Effector memory CD8-positive, alpha-beta T cell (primary cell): Measurements from ENCODE around the gene MINDY4.

Experiments used
- ATAC-seq: fragments of 150-1000 bp; cut with Tn5 transposase; replicated peaks from 2 replicates; pipeline ENCODE4 v1.10.0; 2021; ENCODE audit warnings: mild to moderate bottlenecking, moderate library complexity
- DNase-seq, 3 experiments: peaks; one replicate each; pipeline ENCODE4 v3.0.0; 2021
- H3K27ac Mint-ChIP-seq, 2 donors: one replicate each; pipeline ENCODE4 v1.8.0; 2022; ENCODE audit warnings: mild to moderate bottlenecking in 2 of 2, mixed read lengths in 2 of 2, moderate library complexity in 2 of 2
- H3K27me3 Mint-ChIP-seq, 2 donors: one replicate each; pipeline ENCODE4 v1.8.0; 2022; ENCODE audit warnings: mixed read lengths in 2 of 2
- H3K36me3 Mint-ChIP-seq: one replicate; pipeline ENCODE4 v1.8.0; 2022; ENCODE audit warnings: mild to moderate bottlenecking, moderate library complexity, mixed read lengths; ENCODE audit not compliant: insufficient read depth
- H3K4me1 Mint-ChIP-seq, 2 donors: one replicate each; pipeline ENCODE4 v1.8.0; 2022; ENCODE audit warnings: low read depth in 2 of 2, mixed read lengths in 2 of 2
- H3K4me3 Mint-ChIP-seq, 2 donors: one replicate each; pipeline ENCODE4 v1.8.0; 2022; ENCODE audit warnings: mild to moderate bottlenecking in 2 of 2, mixed read lengths in 2 of 2, moderate library complexity in 2 of 2
- H3K9me3 Mint-ChIP-seq, 2 donors: one replicate each; pipeline ENCODE4 v1.8.0; 2022; ENCODE audit warnings: mixed read lengths in 2 of 2

Gene MINDY4

GRCh38 chr7:30791114-30791513, 19.9 kb downstream of the MINDY4 start:
- Mint-ChIP-seq H3K9me3 (no peaks in the 10 kb centered on the region), H3K4me1 (peaks cover 3 to 6% of the 10 kb centered on the region in 2 donors), H3K27me3 (no peaks in the 10 kb centered on the region), H3K36me3 (no peaks in the 10 kb centered on the region), H3K27ac (no peak overlapping the region), H3K4me3 (no peak overlapping the region)
- DNase-seq (no peak), ATAC-seq (no peak)

- no peak for ATAC-seq
- Mint-ChIP-seq H3K4me1 (peaks cover 4 to 9% of the 10 kb centered on the region in 2 donors), H3K4me3 (no peak overlapping the region), H3K9me3 (no peaks in the 10 kb centered on the region), H3K36me3 (no peaks in the 10 kb centered on the region), H3K27me3 (no peaks in the 10 kb centered on the region), H3K27ac (peak overlapping the region in 1 of 2 donors; percentile 89)
- no peak for DNase-seq
Observed at GRCh38 chr7:30795161-30795948, 24.1 kb downstream of the MINDY4 start.

- Mint-ChIP-seq H3K4me1 (peaks cover 4 to 9% of the 10 kb centered on the region in 2 donors), H3K27ac (peak overlapping the region; percentile 10 to 89), H3K36me3 (no peaks in the 10 kb centered on the region), H3K9me3 (no peaks in the 10 kb centered on the region), H3K4me3 (no peak overlapping the region), H3K27me3 (no peaks in the 10 kb centered on the region)
- DNase-seq: no peak
- ATAC-seq: no peak
Observed at GRCh38 chr7:30796105-30796869, 25.1 kb downstream of the MINDY4 start.

- Mint-ChIP-seq H3K36me3 (no peaks in the 10 kb centered on the region), H3K27ac (peak overlapping the region in 1 of 2 donors; percentile 1), H3K9me3 (no peaks in the 10 kb centered on the region), H3K4me3 (no peak overlapping the region), H3K27me3 (no peaks in the 10 kb centered on the region), H3K4me1 (peaks cover 4 to 9% of the 10 kb centered on the region in 2 donors)
- no peak for DNase-seq
- ATAC-seq: no peak
Observed at GRCh38 chr7:30797176-30798040, 26.2 kb downstream of the MINDY4 start.

- Mint-ChIP-seq H3K27me3 (no peaks in the 10 kb centered on the region), H3K4me3 (no peak overlapping the region), H3K4me1 (peaks cover 4 to 9% of the 10 kb centered on the region in 2 donors), H3K9me3 (no peaks in the 10 kb centered on the region), H3K36me3 (no peaks in the 10 kb centered on the region), H3K27ac (no peak overlapping the region)
- DNase-seq (no peak), ATAC-seq (no peak)
Observed at GRCh38 chr7:30799206-30799975, 28.2 kb downstream of the MINDY4 start.

GRCh38 chr7:30799976-30800661, 28.9 kb downstream of the MINDY4 start:
- no peak for ATAC-seq
- Mint-ChIP-seq H3K4me3 (no peak overlapping the region), H3K36me3 (no peaks in the 10 kb centered on the region)

GRCh38 chr7:30800785-30801252, 29.6 kb downstream of the MINDY4 start:
- H3K36me3 Mint-ChIP-seq: no peaks in the 10 kb centered on the region
- peak; percentile 8 to 23 (median 10) for DNase-seq

More at GRCh38 chr7:30799976-30800661, 28.9 kb downstream of the MINDY4 start:
- Mint-ChIP-seq H3K27me3 (no peaks in the 10 kb centered on the region), H3K27ac (no peak overlapping the region), H3K4me1 (peaks cover 4 to 9% of the 10 kb centered on the region in 2 donors), H3K9me3 (no peaks in the 10 kb centered on the region)
- DNase-seq: no peak

GRCh38 chr7:30802812-30803211, 31.6 kb downstream of the MINDY4 start:
- Mint-ChIP-seq H3K27me3 (no peaks in the 10 kb centered on the region), H3K4me3 (no peak overlapping the region), H3K36me3 (no peaks in the 10 kb centered on the region), H3K27ac (no peak overlapping the region), H3K4me1 (no peaks in the 10 kb centered on the region), H3K9me3 (no peaks in the 10 kb centered on the region)
- ATAC-seq (no peak), DNase-seq (no peak)

More at GRCh38 chr7:30800785-30801252, 29.6 kb downstream of the MINDY4 start:
- Mint-ChIP-seq H3K27ac (no peak overlapping the region), H3K4me1 (peaks cover 4 to 6% of the 10 kb centered on the region in 2 donors), H3K27me3 (no peaks in the 10 kb centered on the region), H3K4me3 (no peak overlapping the region), H3K9me3 (no peaks in the 10 kb centered on the region)
- ATAC-seq: no peak

GRCh38 chr7:30804078-30804661, 33.0 kb downstream of the MINDY4 start:
- Mint-ChIP-seq H3K27ac (peak overlapping the region in 1 of 2 donors; percentile 39), H3K36me3 (no peaks in the 10 kb centered on the region), H3K9me3 (no peaks in the 10 kb centered on the region), H3K4me3 (no peak overlapping the region), H3K4me1 (no peaks in the 10 kb centered on the region), H3K27me3 (no peaks in the 10 kb centered on the region)
- ATAC-seq: no peak
- no peak for DNase-seq

- ATAC-seq (no peak), DNase-seq (no peak)
- Mint-ChIP-seq H3K4me1 (no peaks in the 10 kb centered on the region), H3K4me3 (no peak overlapping the region), H3K27me3 (no peaks in the 10 kb centered on the region), H3K27ac (peak overlapping the region in 1 of 2 donors; percentile 39), H3K36me3 (no peaks in the 10 kb centered on the region), H3K9me3 (no peaks in the 10 kb centered on the region)
Observed at GRCh38 chr7:30805081-30805691, 34.0 kb downstream of the MINDY4 start.

- ATAC-seq: no peak
- Mint-ChIP-seq H3K27ac (no peak overlapping the region), H3K27me3 (no peaks in the 10 kb centered on the region), H3K9me3 (no peaks in the 10 kb centered on the region), H3K4me1 (no peaks in the 10 kb centered on the region), H3K4me3 (no peak overlapping the region), H3K36me3 (no peaks in the 10 kb centered on the region)
- DNase-seq: no peak
Observed at GRCh38 chr7:30805931-30806330, 34.7 kb downstream of the MINDY4 start.
